ENCODE measurements around the gene BTN3A1.

BTN3A1 gene

GRCh38 chr6:26464014-26464413, 61.9 kb downstream of the BTN3A1 start:
- no peak for TF ChIP-seq CTCF (IDR thresholded peaks at IDR 0.05; ENCODE audit: insufficient read depth, low read depth, low read length, missing control alignments)
- DNase-seq (ENCODE audit: low read depth): peak; percentile 27
- H3K4me3 ChIP-seq (ENCODE audit: low read depth, low read length): no peak overlapping the region

GRCh38 chr6:26464416-26465131, 62.5 kb downstream of the BTN3A1 start:
- no peak for TF ChIP-seq CTCF (IDR thresholded peaks at IDR 0.05; ENCODE audit: insufficient read depth, low read depth, low read length, missing control alignments)
- no peak for DNase-seq (ENCODE audit: low read depth)
- H3K4me3 ChIP-seq (ENCODE audit: low read depth, low read length): no peak overlapping the region

Measured in GM12865 (cell line).